SK-N-SH treated with all-trans-retinoic acid at 6 μM for 48 hours (cell line): Measurements from ENCODE around the gene TREH.

Experiments used
- ATAC-seq: fragments of 200-7000 bp; cut with Tn5 transposase; 3 replicates; pipeline ENCODE4 v1.9.1; 2020; ENCODE audit warnings: mild to moderate bottlenecking, moderate library complexity
- BACH2 ChIP-seq: fragments of 250-450 bp; sonication (Bioruptor Pico); IDR thresholded peaks from 2 replicates; pipeline ENCODE4 v1.9.0; 2021; ENCODE audit warnings: mild to moderate bottlenecking, borderline replicate concordance
- CSDC2 ChIP-seq: fragments of 250-450 bp; sonication (Bioruptor Pico); IDR thresholded peaks from 2 replicates; pipeline ENCODE4 v1.5.0; 2020; ENCODE audit warnings: mild to moderate bottlenecking, moderate library complexity
- ESRRG ChIP-seq: fragments of 250-450 bp; sonication (Bioruptor Pico); IDR thresholded peaks from 2 replicates; pipeline ENCODE4 v1.6.1; 2021; ENCODE audit warnings: mild to moderate bottlenecking
- GLIS3 ChIP-seq: fragments of 250-450 bp; sonication (Bioruptor Pico); IDR thresholded peaks from 2 replicates; pipeline ENCODE4 v1.5.0; 2020; ENCODE audit warnings: mild to moderate bottlenecking, moderate library complexity
- ISL1 ChIP-seq: fragments of 250-450 bp; sonication (Bioruptor Pico); IDR thresholded peaks from 2 replicates; pipeline ENCODE4 v2.1.2; 2022; ENCODE audit warnings: mild to moderate bottlenecking, moderate library complexity
- PPARA ChIP-seq: fragments of 250-450 bp; sonication (Bioruptor Pico); IDR thresholded peaks from 2 replicates; pipeline ENCODE4 v1.5.0; 2020; ENCODE audit warnings: mild to moderate bottlenecking, borderline replicate concordance
- SNAI2 ChIP-seq: fragments of 250-450 bp; sonication (Bioruptor Pico); IDR thresholded peaks from 2 replicates; pipeline ENCODE4 v1.5.0; 2020; ENCODE audit warnings: mild to moderate bottlenecking, moderate library complexity
- TOX ChIP-seq: fragments of 250-450 bp; sonication (Bioruptor Pico); IDR thresholded peaks from 2 replicates; pipeline ENCODE4 v1.8.0; 2021; ENCODE audit warnings: mild to moderate bottlenecking, moderate library complexity, borderline replicate concordance
- ZFP3 ChIP-seq: fragments of 250-450 bp; sonication (Bioruptor Pico); IDR thresholded peaks from 2 replicates; pipeline ENCODE4 v1.5.0; 2020; ENCODE audit warnings: mild to moderate bottlenecking, moderate library complexity
- ZFP30 ChIP-seq: fragments of 450-650 bp; formaldehyde crosslinking; IDR thresholded peaks from 2 replicates; pipeline ENCODE4 v1.5.0; 2022; ENCODE audit warnings: mild to moderate bottlenecking, moderate library complexity
- ZNF565 ChIP-seq: fragments of 450-650 bp; formaldehyde crosslinking; conservative IDR thresholded peaks from 2 replicates; pipeline ENCODE4 v1.5.0; 2020; ENCODE audit warnings: low read depth, mild to moderate bottlenecking, moderate library complexity
- ZNF8 ChIP-seq: fragments of 450-650 bp; formaldehyde crosslinking; IDR thresholded peaks from 2 replicates; pipeline ENCODE4 v1.5.0; 2020; ENCODE audit warnings: mild to moderate bottlenecking, moderate library complexity
- TF ChIP-seq, protein P1 (sequence below): fragments of 250-450 bp; sonication (Bioruptor Pico); IDR thresholded peaks from 2 replicates; pipeline ENCODE4 v1.5.0; 2020; ENCODE audit warnings: mild to moderate bottlenecking, moderate library complexity
- TF ChIP-seq, protein P2 (sequence below): fragments of 250-450 bp; sonication (Bioruptor Pico); IDR thresholded peaks from 2 replicates; pipeline ENCODE4 v1.5.1; 2020; ENCODE audit warnings: low read depth, mild to moderate bottlenecking, moderate library complexity
- TF ChIP-seq, protein P3 (sequence below): fragments of 250-450 bp; sonication (Bioruptor Pico); IDR thresholded peaks from 2 replicates; pipeline ENCODE4 v1.5.1; 2021; ENCODE audit warnings: mild to moderate bottlenecking, moderate library complexity
- TF ChIP-seq, protein P4 (sequence below): fragments of 250-450 bp; sonication (Bioruptor Pico); IDR thresholded peaks from 2 replicates; pipeline ENCODE4 v1.8.0; 2020; ENCODE audit warnings: mild to moderate bottlenecking, moderate library complexity, borderline replicate concordance

TREH gene

DNA sequence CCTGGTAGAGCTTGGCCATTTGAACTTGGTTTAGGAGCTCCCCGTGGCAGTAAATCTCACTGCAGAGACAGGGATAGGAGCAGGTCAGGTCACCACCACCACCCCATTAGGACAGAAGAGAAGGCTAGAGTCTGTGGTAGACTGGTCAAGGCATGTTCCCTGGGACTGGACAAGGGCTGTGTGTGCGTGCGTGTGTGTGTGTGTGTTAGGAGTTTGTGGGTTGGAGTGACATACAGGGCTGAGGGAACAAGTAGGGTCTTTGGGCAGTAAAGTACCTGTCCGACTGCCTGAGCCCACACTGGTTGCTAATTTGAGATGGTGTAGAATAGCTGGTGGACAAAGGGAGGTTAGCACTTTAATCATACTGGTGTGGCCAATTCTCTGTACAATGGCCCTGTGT lies 16.1 kb downstream of the TREH start (continued):
- TF ChIP-seq, protein P1, sequence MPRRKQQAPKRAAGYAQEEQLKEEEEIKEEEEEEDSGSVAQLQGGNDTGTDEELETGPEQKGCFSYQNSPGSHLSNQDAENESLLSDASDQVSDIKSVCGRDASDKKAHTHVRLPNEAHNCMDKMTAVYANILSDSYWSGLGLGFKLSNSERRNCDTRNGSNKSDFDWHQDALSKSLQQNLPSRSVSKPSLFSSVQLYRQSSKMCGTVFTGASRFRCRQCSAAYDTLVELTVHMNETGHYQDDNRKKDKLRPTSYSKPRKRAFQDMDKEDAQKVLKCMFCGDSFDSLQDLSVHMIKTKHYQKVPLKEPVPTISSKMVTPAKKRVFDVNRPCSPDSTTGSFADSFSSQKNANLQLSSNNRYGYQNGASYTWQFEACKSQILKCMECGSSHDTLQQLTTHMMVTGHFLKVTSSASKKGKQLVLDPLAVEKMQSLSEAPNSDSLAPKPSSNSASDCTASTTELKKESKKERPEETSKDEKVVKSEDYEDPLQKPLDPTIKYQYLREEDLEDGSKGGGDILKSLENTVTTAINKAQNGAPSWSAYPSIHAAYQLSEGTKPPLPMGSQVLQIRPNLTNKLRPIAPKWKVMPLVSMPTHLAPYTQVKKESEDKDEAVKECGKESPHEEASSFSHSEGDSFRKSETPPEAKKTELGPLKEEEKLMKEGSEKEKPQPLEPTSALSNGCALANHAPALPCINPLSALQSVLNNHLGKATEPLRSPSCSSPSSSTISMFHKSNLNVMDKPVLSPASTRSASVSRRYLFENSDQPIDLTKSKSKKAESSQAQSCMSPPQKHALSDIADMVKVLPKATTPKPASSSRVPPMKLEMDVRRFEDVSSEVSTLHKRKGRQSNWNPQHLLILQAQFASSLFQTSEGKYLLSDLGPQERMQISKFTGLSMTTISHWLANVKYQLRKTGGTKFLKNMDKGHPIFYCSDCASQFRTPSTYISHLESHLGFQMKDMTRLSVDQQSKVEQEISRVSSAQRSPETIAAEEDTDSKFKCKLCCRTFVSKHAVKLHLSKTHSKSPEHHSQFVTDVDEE (CRISPR knock-in tag), result no peak
- TF ChIP-seq ESRRG (CRISPR knock-in tag) (no peak), PPARA (CRISPR knock-in tag) (no peak)
- TF ChIP-seq, protein P2, sequence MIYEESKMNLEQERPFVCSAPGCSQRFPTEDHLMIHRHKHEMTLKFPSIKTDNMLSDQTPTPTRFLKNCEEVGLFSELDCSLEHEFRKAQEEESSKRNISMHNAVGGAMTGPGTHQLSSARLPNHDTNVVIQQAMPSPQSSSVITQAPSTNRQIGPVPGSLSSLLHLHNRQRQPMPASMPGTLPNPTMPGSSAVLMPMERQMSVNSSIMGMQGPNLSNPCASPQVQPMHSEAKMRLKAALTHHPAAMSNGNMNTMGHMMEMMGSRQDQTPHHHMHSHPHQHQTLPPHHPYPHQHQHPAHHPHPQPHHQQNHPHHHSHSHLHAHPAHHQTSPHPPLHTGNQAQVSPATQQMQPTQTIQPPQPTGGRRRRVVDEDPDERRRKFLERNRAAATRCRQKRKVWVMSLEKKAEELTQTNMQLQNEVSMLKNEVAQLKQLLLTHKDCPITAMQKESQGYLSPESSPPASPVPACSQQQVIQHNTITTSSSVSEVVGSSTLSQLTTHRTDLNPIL (CRISPR knock-in tag), result no peak
- TF ChIP-seq, protein P3, sequence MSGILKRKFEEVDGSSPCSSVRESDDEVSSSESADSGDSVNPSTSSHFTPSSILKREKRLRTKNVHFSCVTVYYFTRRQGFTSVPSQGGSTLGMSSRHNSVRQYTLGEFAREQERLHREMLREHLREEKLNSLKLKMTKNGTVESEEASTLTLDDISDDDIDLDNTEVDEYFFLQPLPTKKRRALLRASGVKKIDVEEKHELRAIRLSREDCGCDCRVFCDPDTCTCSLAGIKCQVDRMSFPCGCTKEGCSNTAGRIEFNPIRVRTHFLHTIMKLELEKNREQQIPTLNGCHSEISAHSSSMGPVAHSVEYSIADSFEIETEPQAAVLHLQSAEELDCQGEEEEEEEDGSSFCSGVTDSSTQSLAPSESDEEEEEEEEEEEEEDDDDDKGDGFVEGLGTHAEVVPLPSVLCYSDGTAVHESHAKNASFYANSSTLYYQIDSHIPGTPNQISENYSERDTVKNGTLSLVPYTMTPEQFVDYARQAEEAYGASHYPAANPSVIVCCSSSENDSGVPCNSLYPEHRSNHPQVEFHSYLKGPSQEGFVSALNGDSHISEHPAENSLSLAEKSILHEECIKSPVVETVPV (CRISPR knock-in tag), result no peak

DNA sequence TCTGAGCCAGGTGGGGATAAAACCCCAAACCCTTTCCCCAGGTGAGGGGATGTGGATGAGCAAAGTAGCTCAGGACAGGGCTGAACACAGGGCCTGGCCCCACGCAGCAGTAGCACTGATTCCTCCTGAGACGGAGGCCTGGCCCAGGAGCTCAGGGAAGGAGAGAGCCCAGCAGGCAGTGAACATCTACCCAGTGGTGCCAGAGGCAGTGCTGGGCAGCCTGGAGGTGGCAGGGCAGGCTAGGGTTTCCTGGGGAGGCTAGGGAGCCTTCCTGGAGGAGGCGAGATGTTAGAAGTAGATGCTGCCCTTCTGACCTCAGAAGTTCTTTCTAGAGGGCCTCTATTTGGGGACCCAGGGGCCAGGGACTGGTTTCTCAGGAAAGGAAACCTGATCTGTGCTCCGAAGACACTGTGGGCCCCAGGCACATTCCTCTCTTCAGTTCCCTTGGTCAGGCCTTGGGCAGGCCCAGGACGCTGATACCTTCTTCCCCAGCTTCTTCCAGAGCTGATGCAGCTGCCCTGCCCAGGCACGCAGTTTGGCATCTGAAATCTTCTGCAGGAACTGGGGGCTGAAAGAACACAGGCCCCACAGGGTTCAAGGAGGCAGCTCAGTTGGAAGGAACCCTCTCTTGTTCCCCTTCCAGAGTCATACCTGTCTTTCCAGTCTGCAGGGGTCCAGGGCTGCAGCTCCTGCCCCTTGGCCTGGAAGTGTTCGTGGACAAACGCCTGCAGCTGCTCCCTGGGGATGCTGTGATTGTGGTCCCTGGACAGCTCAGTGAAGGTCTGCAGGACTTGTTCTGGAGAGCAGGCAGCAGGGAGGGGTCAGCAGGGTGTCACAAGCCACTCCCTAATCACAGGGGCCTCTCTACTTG lies 16.8 kb downstream of the TREH start:
- ATAC-seq, result no peak
- TF ChIP-seq, protein P4, sequence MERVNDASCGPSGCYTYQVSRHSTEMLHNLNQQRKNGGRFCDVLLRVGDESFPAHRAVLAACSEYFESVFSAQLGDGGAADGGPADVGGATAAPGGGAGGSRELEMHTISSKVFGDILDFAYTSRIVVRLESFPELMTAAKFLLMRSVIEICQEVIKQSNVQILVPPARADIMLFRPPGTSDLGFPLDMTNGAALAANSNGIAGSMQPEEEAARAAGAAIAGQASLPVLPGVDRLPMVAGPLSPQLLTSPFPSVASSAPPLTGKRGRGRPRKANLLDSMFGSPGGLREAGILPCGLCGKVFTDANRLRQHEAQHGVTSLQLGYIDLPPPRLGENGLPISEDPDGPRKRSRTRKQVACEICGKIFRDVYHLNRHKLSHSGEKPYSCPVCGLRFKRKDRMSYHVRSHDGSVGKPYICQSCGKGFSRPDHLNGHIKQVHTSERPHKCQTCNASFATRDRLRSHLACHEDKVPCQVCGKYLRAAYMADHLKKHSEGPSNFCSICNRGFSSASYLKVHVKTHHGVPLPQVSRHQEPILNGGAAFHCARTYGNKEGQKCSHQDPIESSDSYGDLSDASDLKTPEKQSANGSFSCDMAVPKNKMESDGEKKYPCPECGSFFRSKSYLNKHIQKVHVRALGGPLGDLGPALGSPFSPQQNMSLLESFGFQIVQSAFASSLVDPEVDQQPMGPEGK, result no peak
- TF ChIP-seq ZFP3 (CRISPR knock-in tag) (no peak), TOX (CRISPR knock-in tag) (no peak), ZNF8 (no peak), ZNF565 (no peak), SNAI2 (CRISPR knock-in tag) (no peak), ISL1 (no peak), ZFP30 (CRISPR knock-in tag) (no peak), GLIS3 (CRISPR knock-in tag) (no peak)
- TF ChIP-seq, protein P2 (CRISPR knock-in tag), result no peak
- TF ChIP-seq, protein P3 (CRISPR knock-in tag), result no peak
- TF ChIP-seq, all 23 proteins: peak for 0

DNA sequence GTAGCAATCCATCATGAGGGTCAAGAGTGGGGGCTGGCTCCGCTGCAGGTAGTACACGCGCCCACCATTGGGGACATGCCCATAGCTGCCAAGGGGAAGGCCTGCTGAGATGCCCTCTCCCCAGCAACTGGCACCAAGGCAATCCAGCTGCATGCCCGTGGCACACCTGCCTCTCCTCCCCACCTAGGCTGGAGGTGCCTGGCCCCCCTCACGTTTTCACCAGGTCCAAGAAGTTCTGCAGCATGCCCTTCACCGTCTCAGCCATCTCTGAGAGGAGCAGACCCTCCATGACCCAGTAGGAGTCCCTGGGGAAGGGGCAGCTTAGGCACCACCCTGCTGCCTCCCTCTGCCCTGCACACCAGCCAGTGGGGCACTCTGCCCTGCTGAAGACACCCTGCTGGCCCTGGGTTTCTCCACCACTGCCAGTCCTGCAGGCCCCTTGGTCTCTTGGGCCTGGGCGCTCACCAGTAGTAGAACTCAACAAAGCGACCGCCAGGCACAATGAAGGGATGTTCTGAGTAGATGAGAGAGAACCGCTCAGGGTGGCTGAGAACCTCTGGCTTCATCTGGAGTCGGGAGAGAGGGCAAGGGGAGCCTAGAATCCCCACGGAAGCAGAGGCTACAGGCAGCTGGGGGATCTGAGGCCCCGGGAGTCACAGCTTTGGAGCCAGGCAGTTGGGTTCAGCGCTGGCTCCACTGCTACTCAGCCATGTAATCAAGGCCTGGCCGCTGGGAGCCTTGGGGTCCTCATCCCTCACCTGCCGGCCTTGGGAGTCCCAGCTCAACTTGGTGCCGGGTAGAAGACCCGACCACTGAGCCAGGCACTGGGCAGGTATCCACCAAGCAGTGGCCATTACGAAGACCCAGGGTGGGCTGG lies 17.8 kb downstream of the TREH start:
- TF ChIP-seq BACH2 (CRISPR knock-in tag), result no peak
- TF ChIP-seq, protein P3 (CRISPR knock-in tag), result no peak
- no peak for TF ChIP-seq GLIS3 (CRISPR knock-in tag)
- no peak for TF ChIP-seq CSDC2 (CRISPR knock-in tag)
- no peak for TF ChIP-seq ESRRG (CRISPR knock-in tag)
- TF ChIP-seq, protein P2 (CRISPR knock-in tag), result no peak
- TF ChIP-seq, all 23 proteins: peak for 0
- ATAC-seq, result no peak
